Myocyte (in vitro differentiated cells): ENCODE measurements around the gene PTGER1. TPM values are rescaled to one million over a fixed set of nuclear protein-coding genes. Genes with fewer than 3 reads are reported as not detected.
"Not testable (repeated sequence)": the region's sequence is repeated elsewhere in the genome, so short reads cannot be mapped to it uniquely, and the experiment has no call there.

Experiments used
- DNase-seq: peaks from one replicate; pipeline ENCODE4 v3.0.0-alpha.2; 2012; ENCODE audit warnings: low read depth
- polyA plus RNA-seq: library from polyadenylated mRNA; unstranded; fragments of >200 nt; gene quantifications from one replicate; pipeline ENCODE4 v1.2.1, GENCODE V29; 2012; ENCODE audit warnings: missing spikeins
- total RNA-seq: library from RNA; depleted of rRNA; stranded (reverse); fragments of >200 nt; gene quantifications from 2 replicates; pipeline ENCODE4 v1.2.3, GENCODE V29; 2014

PTGER1 gene, protein sequence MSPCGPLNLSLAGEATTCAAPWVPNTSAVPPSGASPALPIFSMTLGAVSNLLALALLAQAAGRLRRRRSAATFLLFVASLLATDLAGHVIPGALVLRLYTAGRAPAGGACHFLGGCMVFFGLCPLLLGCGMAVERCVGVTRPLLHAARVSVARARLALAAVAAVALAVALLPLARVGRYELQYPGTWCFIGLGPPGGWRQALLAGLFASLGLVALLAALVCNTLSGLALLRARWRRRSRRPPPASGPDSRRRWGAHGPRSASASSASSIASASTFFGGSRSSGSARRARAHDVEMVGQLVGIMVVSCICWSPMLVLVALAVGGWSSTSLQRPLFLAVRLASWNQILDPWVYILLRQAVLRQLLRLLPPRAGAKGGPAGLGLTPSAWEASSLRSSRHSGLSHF
- not detected in 2 replicates for total RNA-seq
- polyA plus RNA-seq, result 0.05 TPM

DNA sequence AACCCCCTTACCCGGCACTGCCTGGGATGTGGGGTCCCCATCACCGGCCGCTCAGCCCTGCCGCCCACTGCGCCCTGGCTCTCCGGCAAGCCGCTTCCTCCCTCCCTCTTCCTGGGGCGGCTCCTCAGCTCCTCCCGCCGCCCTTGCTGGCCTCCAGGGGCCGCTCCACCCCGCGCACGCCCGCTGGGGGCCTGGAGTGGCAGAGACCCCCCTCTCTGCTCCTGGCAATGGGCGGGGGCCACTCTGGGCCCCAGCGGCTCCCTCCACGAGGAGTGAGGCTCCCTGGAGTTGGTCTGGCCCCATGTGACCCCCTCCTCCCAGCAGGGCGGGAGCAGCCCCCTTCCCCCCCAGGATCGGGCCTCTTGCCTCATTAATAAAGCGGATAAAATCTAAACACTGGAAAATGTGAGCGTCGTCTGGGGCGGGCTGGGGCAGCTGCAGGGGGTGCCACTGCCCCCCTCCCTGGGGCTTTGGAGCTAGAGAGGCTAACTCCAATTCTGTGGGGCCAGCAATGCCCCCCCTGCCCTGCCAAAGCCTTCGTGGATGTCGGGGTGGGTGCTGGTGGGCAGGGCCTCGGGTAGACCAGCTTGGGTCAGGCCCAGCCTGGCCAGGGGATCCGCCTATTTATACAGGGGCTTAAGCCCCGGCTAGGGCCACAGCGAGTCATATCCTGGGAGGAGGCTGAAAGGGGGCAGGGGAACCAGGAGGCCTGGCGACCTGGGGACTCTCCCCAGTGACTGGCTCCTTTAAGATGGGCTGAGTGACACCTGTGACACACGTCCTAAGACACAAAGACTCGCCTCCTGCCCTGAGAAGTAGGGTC lies at the start of gene PTGER1:
PTGER1 (minus strand) TSS at position 104 of the 823 bp plus-strand sequence. CDS start 1,034 bp downstream, outside the sequence.
- no peak for DNase-seq

DNA sequence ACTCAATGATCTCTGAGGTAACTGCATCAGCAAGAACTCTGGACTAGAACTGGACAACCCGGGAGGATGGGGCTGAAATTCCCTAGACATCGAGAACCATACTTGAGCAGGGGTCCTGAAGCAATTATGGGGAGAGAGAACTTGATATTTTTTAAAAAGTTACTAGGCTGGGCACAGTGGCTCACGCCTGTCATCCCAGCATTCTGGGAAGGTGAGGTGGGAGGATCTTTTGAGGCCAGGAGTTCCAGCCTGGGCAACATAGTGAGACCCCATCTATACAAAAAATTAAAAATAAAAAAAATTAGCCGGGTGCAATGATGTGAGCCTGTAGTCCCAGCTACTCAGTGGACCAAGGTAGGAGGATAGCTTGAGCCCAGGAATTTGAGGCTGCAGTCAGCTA lies 45.4 kb upstream of the PTGER1 start:
- no peak for DNase-seq

DNA sequence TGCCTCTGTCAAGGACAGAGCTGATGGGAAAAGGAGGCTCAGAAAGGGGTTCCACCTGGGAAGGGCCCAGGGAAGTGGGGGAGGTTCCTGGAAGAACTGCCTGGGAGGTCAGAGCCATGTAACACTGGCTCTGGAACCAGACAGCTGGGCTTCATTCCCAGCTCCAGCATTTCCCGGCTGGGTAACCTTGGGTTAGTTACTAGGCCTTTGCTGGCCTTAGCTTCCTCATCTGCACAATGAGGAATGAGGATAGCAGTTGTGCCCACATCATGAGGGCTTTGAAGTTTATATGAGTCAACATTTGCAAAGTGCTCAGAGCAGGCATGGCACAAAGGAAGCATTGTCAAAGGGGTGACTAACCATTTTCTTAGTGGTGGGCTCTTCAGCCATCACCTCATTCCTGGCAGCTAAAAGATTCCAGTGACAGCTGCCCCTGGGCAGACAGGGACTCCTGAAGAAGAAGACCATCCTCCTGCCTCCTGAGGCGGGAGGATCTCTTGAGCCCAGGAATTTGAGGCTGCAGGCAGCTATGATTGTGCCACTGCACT lies 44.8 kb upstream of the PTGER1 start:
- DNase-seq, result peak; percentile 91

DNA sequence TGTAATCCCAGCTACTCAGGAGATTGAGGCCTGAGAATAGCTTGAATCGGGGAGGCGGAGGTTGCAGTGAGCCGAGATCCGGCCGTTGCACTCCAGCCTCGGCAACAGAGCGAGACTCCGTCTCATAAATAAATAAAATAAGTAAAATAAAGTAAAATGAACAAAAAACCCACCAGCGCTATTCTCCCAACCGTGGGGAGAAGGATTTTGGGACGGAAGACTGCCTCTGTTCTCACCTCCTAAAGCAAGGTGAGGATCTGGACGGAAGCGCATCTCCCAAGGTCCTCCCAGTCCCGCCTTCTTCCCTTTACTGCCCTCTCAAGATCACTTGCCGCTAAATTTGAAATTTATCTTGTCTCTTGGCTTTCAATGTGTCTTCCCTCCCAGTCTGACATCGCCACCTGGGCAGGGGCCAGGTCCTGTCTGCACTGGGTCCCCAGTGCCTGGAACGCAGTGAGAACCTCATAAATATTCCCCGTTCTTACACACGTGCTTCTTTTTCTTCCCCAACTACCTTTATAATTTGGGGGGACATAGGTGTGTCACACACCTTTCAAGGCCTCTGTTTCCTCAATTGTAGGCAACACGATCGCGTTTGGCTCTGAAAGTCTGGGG lies 44.2 kb upstream of the PTGER1 start:
- DNase-seq, result no peak

DNA sequence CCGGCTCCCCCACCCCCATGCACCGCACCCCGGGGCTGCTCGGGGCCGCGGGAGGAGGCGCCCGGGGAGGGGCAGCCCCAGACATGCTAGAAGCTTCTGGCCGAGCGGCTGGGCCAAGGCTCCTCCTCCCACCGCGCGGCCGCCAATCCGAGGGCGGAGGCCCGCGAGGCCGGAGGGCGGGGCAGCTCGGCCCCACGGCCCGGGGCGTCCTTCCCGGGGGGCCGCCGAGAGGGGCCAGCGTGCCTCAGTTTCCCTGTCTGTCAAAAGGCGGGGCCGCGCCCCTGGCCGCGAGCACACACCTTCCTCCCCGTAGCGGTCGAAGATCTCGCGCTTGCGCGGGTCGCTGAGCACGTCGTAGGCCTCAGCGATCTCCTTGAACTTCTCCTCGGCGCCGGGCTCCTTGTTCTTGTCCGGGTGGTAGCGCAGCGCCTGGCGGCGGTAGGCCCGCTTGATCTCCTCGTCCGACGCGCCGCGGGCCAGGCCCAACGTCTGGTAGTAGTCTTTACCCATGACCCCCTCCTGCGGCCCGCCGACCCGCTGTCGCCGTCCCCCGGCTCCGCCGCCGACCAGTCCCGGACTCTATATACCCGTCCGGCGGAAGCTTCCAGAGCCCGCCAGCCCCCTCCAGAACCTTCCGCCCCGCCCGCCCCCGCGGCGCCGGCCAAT lies 42.8 kb upstream of the PTGER1 start, which contains the start of gene DNAJB1:
DNAJB1 (minus strand) TSS at position 558 of the 666 bp plus-strand sequence; CDS start at position 510, 48 bp downstream.
- peak; percentile 82 for DNase-seq

DNA sequence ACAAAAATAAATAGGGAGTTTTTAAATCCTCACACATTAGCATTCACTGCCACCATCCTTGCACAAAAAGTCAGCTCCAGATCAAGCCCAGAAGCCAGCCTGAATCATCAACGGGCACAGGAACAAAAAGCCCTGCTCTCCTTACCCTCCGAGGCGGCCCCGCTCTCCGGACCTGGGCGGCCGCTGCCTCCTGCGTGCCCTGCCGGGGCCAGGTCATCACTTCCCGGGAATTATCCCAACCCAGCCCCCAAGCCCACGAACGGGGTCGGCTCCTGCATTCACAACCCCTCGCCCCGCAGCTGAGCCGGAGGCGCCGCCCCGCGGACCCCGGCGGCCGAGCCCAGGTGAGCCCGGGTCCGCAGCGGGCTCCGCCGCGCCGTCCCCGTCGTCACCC lies 42.3 kb upstream of the PTGER1 start:
- DNase-seq, result no peak

DNA sequence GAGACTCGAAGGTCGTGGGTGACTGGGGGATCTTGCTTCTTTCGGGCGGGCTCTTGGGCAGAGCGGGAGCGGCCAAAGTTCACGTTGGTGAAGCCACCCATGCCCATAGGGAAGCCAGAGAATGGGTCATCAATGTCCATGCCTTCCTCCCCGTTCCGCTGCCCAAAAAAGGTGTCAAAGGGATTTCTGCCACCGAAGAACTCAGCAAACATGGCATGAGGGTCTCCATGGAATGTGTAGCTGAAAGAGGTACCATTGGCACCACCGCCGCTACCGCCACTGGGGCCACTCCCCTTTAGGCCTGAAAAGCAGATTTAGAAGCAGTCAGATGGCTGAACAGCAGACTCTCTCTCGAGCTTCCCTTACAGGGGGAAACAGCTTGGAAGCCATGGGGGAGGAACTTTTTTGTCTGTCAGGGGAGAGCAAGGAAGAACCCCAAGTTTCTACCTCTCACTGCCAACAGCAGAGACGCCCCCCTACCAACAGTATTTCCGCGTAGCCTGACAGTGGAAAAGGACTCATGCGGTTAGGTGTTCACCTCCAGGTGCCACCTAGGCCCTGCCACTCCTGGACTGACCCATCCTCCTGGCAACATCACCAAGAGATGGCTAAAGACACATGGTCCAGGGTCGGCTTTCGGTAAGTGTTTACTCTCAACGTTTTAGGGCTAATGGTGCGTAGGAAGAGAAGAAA lies 41.7 kb upstream of the PTGER1 start:
- DNase-seq, result no peak

DNA sequence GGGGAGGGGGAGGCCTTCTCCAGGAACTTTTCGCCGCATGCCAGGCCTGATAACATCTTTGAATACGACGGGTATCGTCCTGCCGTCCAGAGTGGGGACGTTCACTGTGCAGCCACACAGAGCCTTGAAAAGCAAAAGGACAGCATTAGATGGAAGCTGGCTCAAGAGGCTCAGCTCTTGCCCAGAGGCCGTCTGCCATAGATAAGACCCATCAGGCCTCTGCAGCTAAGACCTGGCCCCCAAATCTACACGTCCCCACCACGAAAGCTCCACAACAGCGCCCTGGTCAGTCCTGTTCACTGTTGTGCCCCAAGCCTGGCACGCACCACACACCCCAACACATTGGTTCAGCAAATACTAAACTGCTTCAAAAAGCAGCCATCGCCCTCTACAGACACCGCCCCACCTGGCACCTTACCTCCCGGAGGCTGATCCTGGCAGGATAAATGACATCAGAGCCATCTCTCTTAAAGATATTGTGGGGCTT lies 40.9 kb upstream of the PTGER1 start:
- no peak for DNase-seq

DNA sequence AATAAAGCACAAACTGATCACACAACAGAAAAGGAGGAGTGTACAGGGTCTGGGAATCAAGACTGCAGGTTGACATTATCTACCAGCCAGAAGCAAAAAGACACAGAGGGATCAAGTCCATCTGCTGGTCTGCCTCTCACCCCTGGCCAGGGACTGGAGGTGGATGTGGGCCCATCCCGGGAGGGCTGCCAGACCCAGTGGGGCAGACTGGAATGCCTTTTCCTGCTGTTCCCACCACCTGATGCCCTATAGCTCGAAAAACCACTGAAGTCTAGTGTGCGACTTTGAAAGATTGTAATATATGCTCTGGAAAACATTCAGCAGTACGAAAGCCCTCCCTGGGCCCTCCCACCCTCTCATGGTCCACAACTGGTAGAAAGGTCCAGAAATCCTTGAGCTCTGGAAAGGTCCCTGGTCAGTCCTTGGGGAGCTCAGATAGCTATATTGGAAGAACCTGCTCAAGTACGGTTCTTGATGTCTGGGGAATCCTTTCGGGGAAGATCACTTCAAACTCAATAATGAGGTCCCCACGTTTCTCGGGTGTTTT lies 40.4 kb upstream of the PTGER1 start:
- no peak for DNase-seq

DNA sequence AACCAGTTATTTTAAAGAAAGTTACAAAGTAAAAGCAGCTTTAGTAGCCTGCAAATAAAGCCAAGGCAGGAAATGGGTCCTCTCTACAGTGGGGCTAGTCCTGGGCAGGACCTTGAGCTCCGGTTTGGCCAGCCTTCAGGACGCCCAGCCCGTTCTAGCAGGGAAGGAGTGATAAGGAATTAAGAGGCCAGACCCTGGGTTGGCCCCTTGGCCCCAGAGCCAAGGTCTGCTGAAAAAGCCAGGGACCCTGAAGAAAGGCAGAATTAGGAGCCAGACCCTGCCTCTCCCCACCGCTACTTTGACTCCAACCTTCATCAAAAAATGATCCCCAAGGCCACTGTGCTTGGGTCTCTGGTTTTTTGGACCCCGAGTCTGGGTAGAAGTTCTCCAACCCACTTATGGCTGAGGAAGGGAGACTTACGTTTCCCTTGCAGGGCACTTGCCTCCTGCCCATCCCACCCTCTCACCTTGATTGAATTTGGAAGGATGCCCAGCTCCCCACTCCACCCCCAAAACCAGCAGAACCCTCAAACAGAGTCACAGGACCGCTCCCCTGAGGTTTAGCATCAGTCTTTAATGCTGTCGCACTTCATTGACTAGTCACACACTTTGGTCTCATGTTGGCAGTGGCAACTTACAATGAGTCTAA lies 39.2 kb upstream of the PTGER1 start:
- no peak for DNase-seq

DNA sequence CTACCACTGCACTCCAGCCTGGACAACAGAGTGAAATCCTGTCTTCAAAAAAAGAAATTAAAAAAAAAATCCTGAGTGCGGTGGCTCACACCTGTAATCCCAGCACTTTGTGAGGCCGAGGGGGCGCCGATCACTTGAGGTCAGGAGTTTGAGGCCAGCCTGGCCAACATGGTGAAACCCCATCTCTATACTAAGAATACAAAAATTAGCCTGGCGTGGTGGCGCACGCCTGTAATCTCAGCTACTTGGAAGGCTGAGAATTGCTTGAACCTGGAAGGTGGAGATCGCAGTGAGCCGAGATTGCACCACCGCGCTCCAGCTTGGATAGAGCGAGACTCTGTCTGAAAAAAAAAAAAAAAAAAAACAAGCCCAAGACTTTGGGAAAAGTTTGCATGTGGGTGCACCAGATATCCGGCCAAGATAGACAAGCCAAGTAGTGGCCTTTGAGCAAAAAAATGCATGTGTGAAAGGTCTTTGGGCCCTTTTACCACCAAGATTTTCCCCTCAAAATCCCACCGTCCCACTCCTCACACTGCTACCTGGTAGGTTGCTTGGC lies 37.3 kb upstream of the PTGER1 start:
- no peak for DNase-seq

DNA sequence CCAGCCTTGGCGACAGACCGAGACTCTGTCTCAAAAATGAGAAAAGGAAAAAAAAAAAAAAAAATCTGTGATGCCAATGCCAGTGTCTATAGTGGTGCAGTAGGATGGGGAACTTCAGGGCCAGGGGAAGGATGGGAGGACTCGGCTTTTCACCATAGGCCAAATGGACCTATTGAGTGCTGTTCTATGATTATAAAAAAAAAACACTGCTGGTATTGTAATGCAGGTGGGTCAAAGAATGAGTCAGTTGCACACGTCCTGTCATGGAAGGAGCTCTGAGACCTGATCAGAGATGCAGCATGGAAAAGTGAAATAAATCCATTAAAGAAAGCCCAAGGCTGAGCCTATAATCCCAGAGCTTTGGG lies 36.1 kb upstream of the PTGER1 start:
- no peak for DNase-seq

DNA sequence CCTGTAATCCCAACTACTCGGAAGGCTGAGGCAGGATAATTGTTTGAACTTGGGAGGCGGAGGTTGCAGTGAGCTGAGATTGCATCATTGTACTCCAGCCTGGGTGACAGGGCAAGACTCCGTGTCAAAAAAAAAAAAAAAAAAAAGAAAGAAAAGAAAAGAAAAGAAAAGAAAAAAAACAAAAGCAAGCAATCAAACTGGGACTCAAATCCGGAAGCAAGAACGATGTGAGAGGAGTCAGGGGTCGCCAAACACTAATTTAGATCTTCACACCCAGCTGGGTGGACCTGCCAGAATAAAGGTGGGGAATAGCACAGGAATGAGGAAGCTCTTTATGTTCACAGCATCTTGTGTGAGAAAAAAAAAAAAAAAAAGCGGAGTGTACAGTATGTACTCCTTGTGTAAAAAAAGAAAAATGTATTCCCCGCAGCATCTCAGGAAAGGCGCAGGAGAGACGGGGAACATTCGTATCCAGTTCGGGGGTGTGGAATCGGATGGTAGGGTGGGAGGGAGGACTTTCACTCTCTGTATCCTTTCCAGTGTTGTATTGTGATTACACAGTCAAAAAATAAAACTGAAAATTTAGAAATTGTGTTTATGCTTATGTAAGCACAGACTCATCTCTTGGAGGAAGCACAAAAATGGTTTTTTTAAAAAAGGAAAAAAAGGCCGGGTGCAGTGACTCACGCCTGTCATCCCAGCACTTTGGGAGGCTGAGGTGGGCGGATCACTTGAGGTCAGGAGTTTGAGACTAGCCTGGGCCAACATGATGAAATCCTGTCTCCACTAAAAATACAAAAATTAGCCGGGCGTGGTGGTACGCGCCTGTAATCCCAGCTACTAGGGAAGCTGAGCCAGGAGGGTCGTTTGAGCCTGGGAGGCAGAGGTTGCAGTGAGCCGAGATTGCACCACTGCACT lies 35.4 kb upstream of the PTGER1 start:
- DNase-seq, result peak; percentile 52

DNA sequence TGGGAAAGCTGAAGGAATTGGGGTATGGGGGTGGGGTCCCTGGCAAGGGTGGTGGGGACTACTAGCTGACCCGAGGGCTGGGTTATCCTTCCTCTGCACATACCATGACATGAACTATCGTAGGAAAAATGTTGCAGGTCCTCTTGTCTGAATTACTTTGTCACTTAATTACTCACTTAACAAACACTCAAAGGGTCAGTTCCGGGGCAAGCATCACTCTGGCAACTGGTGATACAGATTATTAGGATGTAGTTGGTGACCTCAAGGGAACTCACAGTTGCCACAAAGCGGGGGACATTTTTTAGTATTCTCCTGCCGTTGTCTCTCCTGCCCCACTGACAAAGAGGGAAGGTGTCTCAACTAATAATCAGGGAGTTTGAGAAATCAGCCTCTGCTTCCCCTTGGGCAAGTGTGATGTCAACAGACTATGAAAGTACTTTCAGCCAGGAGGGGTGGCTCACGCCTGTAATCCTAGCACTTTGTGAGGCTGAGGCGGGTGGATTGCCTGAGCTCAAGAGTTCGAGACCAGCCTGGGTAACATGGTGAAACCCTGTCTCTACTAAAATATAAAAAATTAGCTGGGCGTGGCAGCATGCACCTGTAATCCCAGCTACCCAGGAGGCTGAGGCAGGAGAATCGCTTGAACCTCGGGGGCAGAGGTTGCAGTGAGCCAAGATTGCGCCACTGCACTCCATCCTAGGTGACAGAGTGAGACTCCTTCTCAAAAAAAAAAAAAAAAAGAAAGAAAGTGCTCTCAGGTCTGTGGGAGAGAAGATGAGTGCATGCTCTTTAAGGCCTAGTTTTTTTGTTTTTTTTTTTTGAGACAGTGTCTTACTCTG lies 32.8 kb upstream of the PTGER1 start:
- no peak for DNase-seq

DNA sequence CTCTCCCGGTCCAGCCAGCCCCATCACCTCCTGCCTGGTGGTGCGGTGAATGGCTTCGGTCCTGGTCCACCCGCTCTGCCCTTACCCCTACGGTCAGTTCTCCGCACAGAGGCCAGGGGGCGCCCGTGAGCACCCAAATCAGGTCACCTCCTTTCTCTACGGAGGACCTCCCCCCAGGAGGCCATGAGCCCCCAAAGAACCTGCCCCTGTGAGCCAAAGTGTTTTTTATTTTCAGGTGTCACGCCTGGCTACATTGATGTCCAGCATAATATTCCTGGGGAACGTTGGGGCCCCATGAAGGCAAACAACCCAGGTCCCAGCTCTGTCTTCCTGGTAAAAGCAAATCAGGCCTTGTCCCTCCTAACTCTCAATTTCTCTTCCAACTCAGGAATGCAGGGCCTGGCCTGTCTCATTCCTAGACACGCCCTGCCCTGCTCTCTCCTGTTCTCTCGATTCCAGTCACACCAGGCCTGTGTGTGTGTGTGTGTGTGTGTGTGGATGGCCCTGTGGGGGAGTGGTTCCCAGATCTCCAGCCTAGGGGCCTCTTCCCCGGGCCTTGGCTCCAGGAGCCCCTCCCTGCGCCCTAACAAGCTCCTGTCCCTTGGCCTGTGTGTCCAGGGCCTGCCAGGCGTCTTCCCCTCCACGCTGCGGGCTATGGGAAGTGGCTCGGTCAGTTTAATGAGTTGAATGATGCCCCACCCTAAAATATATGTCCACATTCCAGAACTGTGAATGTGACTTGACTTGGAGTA lies 30.5 kb upstream of the PTGER1 start:
- peak; percentile 57 for DNase-seq

DNA sequence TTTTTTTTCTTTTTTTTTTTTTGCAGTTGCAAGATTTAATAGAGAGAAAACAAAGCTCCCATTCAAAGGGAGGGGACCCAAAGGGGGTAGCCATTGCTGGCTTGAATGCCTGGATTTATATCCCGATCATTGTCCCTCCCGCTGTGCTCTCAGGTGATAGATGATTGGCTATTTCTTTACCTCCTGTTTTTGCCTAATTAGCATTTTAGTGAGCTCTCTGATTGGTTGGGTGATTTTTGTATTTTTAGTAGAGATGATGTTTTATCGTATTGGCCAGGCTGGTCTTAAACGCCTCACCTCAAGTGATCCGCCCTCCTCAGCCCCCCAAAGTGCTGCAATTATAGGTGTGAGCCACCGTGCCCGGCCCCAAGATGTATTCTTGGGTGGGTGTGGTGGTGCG lies 29.4 kb upstream of the PTGER1 start:
- DNase-seq, result not testable (repeated sequence)
